COLO668 (cell line): Measurements from ENCODE around the gene IL6ST.

Experiments used
- DNase-seq: peaks from one replicate; lab custom pipeline; 2025; ENCODE audit not compliant: unreplicated experiment; lab: John Stamatoyannopoulos, UW

The IL6ST gene

GRCh38 chr5:55897905-55898304 is 96.9 kb downstream of the IL6ST start:
- no peak for DNase-seq

GRCh38 chr5:55897206-55897894 is 97.4 kb downstream of the IL6ST start:
- no peak for DNase-seq

- DNase-seq = no peak
These were observed 98.1 kb downstream of the IL6ST start for GRCh38 chr5:55896663-55897062.

- no peak for DNase-seq
These were observed 98.5 kb downstream of the IL6ST start for GRCh38 chr5:55896238-55896637.

- DNase-seq = no peak
These were observed 99.4 kb downstream of the IL6ST start for GRCh38 chr5:55895346-55895745.

- DNase-seq = no peak
These were observed 100.6 kb downstream of the IL6ST start for GRCh38 chr5:55894135-55894534.

- no peak for DNase-seq
These were observed 102.3 kb downstream of the IL6ST start for GRCh38 chr5:55892479-55892878.

- DNase-seq = no peak
These were observed 106.6 kb downstream of the IL6ST start for GRCh38 chr5:55888205-55888604.

- no peak for DNase-seq
These were observed 109.4 kb downstream of the IL6ST start for GRCh38 chr5:55885359-55885758.
